GM04503 (cell line): ENCODE data around the gene CD300H.
"Not testable (repeated sequence)": the region's sequence is repeated elsewhere in the genome, so short reads cannot be mapped to it uniquely, and the experiment has no call there.

Experiments used
- DNase-seq: peaks from one replicate; pipeline ENCODE4 v3.0.0-alpha.2; 2012; ENCODE audit warnings: low read depth

Gene CD300H

DNA sequence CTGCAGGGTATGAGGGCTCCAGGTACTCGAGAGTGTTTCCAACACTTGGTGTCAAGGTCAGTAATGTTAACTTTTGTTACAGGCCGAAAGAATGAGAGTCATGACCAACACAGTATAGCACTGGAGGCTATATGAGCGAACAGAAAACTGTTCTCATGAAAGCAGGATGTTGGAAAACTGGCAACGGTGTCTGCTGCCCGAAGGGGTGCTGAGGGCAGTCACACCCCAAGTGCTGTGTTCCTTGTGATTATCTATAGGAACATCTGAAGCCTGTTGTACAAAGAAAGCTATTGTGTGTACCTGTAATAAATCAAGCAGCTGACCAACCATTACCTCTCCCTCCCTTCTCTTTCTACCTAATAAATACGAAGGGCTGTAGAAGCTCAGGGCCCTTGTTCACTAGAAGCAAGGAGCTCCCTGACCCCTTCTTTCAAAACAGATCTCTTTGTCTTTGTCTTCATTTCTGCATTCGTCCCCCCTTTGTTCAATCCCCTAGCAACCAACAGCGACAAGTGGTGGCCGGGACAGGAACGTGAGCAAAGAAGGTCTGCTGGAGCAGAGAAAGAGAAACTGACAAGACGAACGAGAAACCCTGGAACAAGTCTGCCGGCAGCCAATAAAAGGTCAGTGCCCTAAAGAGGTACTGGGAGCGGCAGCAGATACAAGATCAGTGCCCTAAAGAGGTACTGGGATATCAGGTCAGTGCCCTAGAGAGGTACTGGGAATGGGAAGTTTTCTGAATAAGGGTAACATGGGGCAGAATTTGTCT is 17.2 kb upstream of the CD300H start:
- no peak for DNase-seq

DNA sequence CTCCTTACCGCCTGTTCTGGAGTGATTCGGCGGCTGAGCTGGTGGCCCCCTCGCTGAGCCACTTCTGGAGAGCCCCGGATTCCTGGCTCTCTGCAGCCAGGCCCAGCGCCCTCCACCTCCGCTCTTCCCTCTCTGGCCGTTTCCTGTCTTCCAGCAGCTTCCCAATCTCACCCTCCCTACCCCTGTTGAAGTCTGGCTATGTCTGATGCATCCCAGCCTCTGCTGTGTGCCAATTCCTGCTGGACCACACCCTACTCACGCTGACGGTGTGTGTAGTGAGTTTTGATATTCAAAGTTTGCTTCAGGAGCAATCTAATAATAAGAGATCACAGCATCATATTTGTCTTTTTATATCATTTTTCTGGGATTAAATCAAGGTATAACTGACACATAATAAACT is 15.3 kb upstream of the CD300H start:
- no peak for DNase-seq

DNA sequence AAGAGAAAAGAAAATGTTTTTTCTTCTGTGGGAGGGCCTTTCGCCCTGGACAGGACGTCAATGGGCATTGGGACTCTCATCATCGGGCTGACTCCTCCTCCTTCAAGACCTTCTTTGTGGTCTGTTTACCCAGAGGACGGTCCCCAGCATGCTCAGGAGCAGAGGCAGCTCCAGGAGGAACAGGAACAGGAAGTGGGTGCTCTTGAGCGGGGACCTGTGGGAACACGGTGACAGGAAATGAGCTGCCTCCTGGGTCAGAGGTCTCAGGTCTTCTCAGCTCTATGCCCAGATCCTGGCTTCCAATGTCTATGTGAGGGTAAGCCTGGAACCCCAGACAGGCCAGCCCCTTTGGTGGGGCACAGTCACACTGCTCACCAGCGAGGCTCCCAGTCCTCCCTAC is 12.6 kb upstream of the CD300H start:
- no peak for DNase-seq

DNA sequence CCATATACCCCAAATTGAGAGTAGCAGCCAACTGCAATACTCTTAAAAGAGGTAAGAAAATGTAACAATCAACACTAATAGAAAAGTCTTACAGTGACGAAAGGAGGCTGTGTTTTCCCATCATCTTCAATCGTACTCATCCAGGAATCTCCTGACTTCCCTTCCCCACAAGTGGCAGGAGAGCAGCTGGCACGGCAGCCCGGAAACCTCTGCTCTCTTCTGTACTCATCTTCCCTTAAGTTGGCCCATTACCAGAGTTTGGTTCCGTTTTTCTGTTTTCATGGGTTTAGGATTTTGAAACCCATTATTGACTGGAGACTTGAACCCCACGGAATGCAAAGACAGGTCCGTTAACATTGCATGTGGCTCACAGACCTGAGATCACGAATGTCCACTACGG is 11.7 kb upstream of the CD300H start:
- no peak for DNase-seq

- DNase-seq = no peak
Measured at GRCh38 chr17:74574489-74575142, 7.3 kb upstream of the CD300H start.

DNA sequence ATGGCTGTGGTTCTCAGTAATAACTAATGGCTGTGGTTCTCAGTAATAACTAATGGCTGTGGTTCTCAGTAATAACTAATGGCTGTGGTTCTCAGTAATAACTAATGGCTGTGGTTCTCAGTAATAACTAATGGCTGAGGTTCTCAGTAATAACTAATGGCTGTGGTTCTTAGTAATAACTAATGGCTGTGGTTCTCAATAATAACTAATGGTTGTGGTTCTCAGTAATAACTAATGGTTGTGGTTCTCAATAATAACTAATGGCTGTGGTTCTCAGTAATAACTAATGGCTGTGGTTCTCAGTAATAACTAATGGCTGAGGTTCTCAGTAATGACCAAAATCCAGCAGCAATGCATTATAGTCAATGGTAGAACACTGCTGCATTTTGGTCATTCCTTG is 6.3 kb upstream of the CD300H start:
- not testable (repeated sequence) for DNase-seq

DNA sequence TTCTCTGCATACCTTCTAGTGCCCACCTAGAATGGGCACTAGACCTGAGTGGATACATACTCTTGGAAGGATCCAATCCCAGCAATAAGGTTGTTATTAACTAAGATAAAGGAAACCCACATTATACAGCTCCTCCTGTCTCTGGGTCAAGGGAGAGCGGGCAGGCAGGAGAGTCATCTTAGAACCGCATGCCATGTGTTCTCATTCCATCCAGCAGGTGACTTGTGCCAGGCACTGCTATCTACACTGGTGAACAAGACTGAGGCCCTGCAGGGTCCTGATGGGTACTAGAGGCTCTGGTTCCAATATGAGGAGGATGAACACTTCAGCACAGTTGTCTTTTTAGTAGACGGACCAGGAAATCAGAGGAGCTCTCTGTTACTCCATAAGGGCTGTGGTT is 5.9 kb upstream of the CD300H start:
- no peak for DNase-seq

DNA sequence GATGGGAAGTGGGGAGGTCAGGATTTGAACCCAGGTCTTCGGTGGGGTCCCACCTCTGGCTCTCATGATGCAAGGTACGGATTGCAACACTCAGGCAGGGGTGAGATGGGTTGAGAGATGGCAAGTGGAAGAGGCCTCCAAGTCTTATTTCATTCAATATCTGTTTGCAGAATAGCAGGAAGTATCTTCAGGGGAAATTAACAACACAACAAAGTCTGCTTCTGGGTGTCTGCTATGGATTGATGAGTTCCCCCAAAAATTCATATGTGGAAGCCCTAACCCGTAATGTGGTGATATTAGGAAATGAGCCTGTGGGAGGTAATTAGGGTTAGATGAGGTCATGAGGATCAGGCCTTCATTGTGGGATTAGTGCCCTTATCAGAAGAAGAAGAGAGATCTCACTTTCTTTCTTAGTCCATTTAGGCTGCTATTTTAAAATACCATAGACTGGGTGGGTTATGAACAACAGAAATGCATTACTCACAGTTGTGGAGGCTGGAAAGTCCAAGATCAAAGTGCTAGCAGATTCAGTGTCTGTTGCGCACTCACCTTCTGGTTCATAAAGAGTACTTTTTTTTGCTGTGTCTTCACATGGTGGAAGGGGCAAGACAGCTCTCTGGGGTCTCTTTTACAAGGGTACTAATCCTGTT is 4.4 kb upstream of the CD300H start:
- no peak for DNase-seq

- peak; percentile 78 for DNase-seq
Measured at GRCh38 chr17:74569020-74570003, 2.0 kb upstream of the CD300H start.

DNA sequence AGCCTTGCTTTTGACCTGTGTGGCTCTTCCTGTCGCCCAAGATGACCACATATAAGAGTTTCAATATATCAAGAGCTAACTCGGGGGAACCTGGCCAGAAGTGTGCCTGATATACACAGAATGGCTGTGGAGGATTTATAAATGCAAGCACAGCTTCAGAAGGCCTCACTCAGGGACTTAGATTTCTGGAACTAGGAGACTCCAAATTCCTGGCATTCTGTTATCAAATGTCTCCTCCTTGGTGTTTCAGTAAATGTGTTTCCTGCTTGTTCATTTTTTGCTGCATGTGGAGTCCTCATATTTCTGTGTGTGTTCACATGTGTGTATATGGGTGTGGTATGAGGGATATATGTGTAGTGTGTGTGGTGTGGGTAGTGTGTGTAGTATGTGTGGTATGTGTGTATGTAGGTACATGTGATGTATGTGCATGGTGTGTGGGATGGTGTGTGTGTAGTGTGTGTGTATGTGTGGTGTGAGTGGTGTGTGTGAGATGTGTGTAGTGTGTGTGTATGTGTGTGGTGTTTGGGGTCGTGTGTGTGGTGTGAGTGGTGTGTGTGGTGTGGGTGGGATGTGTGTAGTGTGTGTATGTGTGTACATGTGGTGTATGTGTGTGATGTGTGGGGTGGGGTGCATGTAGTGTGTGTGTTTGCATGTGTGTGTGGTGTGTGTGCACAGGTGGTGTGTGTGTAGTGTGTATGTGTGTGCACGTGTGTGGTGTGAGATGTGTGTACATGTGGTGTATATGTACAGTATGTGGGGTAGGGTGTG is 981 bp upstream of the CD300H start:
- DNase-seq = no peak

GRCh38 chr17:74566132-74566753 is 1.1 kb downstream of the CD300H start:
- DNase-seq = no peak

- DNase-seq = no peak
Measured at GRCh38 chr17:74565126-74565525, 2.2 kb downstream of the CD300H start.

GRCh38 chr17:74563358-74563757 is 4.0 kb downstream of the CD300H start:
- no peak for DNase-seq

DNA sequence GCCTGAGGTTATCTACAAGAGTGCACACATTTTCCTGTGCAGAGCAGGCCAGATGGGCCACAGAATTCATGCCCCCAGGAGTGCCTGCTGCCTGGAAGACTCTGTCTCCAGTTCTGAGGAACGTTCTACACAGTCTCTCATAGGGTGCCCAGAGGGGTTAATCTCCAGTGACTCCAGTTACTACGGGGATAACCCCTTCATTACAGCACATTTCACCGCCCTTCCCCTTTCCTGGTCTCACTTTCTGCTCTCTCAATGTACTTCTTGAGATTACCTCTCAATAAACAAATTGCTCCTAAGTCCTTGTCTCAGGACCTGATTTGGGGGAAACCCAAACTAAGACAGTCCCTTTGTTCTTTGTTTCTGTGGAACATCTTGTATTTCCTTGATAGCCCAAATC is 5.7 kb downstream of the CD300H start:
- DNase-seq = no peak

DNA sequence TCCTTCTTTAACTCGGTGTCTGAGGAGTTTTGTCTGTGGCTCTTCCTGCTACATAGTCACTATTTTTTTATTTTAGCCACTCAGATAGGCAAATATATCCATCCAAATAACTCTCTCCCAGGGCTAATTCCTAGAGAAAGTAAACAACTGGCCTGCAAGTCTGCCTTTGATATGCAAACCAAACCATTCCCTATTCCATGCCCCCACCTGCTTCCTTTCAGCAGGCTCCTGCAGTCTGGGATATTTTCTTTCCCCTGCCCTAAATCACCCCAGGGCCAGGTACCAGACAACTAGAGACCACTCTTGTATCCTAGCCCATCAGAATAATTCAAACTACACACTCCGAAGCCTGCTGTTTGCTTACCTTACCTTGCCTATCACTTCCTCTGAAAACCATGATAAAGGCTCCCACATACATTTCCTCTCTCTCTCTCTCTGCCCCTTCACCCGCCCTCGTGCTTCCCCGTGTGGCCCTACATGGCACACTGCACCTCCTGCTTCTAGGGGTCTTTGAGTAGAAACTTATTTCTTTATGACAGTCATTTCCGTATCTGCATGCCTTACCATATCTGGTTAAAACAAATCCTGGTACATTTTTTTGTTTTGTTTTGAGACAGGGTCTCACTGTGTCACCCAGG is 8.3 kb downstream of the CD300H start:
- no peak for DNase-seq

GRCh38 chr17:74558402-74558801 is 8.9 kb downstream of the CD300H start:
- not testable (repeated sequence) for DNase-seq

- DNase-seq = no peak
Measured at GRCh38 chr17:74555427-74555940, 11.8 kb downstream of the CD300H start.

DNA sequence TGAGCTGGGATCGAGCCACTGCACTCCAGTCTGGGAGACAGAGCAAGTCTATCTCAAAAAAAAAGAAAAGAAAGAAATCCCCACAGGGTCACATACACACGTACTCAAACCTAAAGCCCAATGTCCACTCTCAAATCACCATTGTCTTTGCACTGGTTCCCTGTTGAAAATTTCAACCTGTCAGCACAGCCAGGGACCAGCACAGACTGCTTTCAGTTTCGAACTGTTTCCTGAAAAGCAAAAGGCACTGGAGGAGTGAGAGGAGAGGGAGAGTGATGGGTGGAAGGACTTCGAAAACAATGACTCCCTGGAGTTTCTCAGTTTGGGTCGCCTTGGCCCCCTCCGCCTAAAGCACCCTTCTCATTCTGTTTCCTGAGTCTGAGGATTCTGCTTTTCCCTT is 12.4 kb downstream of the CD300H start:
- DNase-seq = no peak

DNA sequence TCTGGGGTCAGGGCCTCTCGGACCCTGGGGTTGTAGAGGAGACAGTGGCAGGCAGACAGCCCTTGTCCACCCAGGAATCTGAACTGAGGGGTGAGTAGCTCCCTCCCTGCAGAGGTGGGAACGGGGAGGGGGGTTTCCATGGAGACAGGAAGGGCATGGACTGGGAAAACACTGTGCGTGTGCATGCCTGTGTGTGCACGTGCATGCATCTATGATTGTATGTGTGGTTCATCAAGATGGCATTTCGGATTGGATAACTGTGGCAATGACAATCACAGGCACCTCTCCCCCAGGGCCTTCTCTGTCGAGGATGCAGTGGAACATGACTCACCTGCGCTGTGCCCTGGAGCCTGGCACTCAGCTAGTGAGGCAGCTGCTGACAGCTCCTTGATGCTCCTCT is 15.3 kb downstream of the CD300H start:
- DNase-seq = no peak

- no peak for DNase-seq
Measured at GRCh38 chr17:74550602-74551001, 16.7 kb downstream of the CD300H start.
